ENCODE measurements around the gene GAMT. TPM values are rescaled to one million over a fixed set of nuclear protein-coding genes. Genes with fewer than 3 reads are reported as not detected.

GAMT gene
- total and polyA plus RNA-seq, 2 of the 13 experiments (the other 11 are each of a cell fraction or from before 2014, with no cell fraction given), result 115 to 124 TPM

- Histone ChIP-seq H3K9ac (ENCODE audit: insufficient read depth, low read depth, low read length) (no peak overlapping the region), H4K20me1 (ENCODE audit: insufficient read depth, low read length) (no peaks in the 10 kb centered on the region), H2AFZ (ENCODE audit: low read length) (no peak overlapping the region), H3K79me2 (ENCODE audit: insufficient read depth, low read length) (no peaks in the 10 kb centered on the region), H3K4me3 (replicated peaks in 1 of 3; ENCODE audit: insufficient read depth in 1 of 3, low read depth in 2 of 3, low read length in 3 of 3) (no peak overlapping the region), H3K9me3 (ENCODE audit: low read length) (no peaks in the 10 kb centered on the region), H3K27ac (ENCODE audit: extremely low read length, insufficient read depth, low read length) (no peak overlapping the region), H3K4me2 (ENCODE audit: low read depth, low read length) (no peak overlapping the region), H3K4me1 (ENCODE audit: insufficient read depth, low read length) (peaks cover 40% of the 10 kb centered on the region), H3K36me3 (replicated peaks in 1 of 2; ENCODE audit: control insufficient read depth in 1 of 2, insufficient read depth in 2 of 2, low read length in 2 of 2) (peaks cover 2 to 10% of the 10 kb centered on the region in 2 experiments; a peak in 2 of 5 replicates), H3K27me3 (ENCODE audit: control insufficient read depth in 1 of 2, insufficient read depth in 2 of 2, low read length in 2 of 2) (no peaks in the 10 kb centered on the region)
- BruUV-seq (replicated peaks), result no TSS peak
- DNase-seq (ENCODE audit: low spot score) (no peak), FAIRE-seq (no peak), ATAC-seq (0 out of 3 replicates have a peak, but pooled peaks have one; percentile 1)
- ChIA-PET POLR2A (interaction anchor here (0.7 kb wide), 1 partner anchor 119 kb away, joined by 5 read pairs; no protein-coding TSS in a partner anchor), CTCF (ENCODE audit: low intra/inter-chr PET ratio, low total read pairs) (no interaction called here)
- in situ Hi-C loops (cut with HindIII; ENCODE audit: extremely low pct_ligation_motif_present, low pct_unique_long_range_greater_than_20kb) (no loop called here), intact Hi-C loops (cut with micrococcal nuclease; ENCODE audit: unreplicated experiment) (no loop called here)
- WGBS (ENCODE audit: low lambda C conversion rate), result 69% methylated on average over 16 of the region's 25 CpGs
- TF ChIP-seq HNRNPLL (IDR thresholded peaks at IDR 0.05; ENCODE audit: low read depth, low read length, poor library complexity, severe bottlenecking) (no peak), KDM5A (IDR thresholded peaks at IDR 0.05; ENCODE audit: borderline replicate concordance, low read length) (no peak), GTF3A (CRISPR knock-in tag; conservative IDR thresholded peaks at IDR 0.05) (no peak), CBFB (CRISPR knock-in tag; IDR thresholded peaks at IDR 0.05) (no peak), POLR2A (IDR thresholded peaks at IDR 0.05; ENCODE audit: insufficient read depth in 1 of 2, low read depth in 2 of 2, low read length in 2 of 2) (peak in 1 of 2 experiments; percentile 35; a peak in 1 of 4 replicates), RAD21 (CRISPR knock-in tag; IDR thresholded peaks at IDR 0.05) (no peak), ZSCAN31 (CRISPR knock-in tag; IDR thresholded peaks at IDR 0.05; ENCODE audit: low read depth) (no peak), CC2D1A (CRISPR knock-in tag; IDR thresholded peaks at IDR 0.05) (no peak), CENPBD1 (CRISPR knock-in tag; IDR thresholded peaks at IDR 0.05; ENCODE audit: borderline replicate concordance, low read depth) (no peak), DMAP1 (CRISPR knock-in tag; IDR thresholded peaks at IDR 0.05) (no peak), SRY (CRISPR knock-in tag; IDR thresholded peaks at IDR 0.05) (no peak), ZEB1 (IDR thresholded peaks at IDR 0.05; ENCODE audit: insufficient replicate concordance, low read depth) (no peak), ZFP37 (CRISPR knock-in tag; IDR thresholded peaks at IDR 0.05; ENCODE audit: borderline replicate concordance) (no peak), SMC3 (IDR thresholded peaks at IDR 0.05; ENCODE audit: low read length) (no peak), ZC3H13 (CRISPR knock-in tag; IDR thresholded peaks at IDR 0.05) (no peak; the same call in 1 of the 2 replicates), SMAD1 (CRISPR knock-in tag; IDR thresholded peaks at IDR 0.05; ENCODE audit: borderline replicate concordance, low read depth) (no peak)
- TF ChIP-seq, protein P1, sequence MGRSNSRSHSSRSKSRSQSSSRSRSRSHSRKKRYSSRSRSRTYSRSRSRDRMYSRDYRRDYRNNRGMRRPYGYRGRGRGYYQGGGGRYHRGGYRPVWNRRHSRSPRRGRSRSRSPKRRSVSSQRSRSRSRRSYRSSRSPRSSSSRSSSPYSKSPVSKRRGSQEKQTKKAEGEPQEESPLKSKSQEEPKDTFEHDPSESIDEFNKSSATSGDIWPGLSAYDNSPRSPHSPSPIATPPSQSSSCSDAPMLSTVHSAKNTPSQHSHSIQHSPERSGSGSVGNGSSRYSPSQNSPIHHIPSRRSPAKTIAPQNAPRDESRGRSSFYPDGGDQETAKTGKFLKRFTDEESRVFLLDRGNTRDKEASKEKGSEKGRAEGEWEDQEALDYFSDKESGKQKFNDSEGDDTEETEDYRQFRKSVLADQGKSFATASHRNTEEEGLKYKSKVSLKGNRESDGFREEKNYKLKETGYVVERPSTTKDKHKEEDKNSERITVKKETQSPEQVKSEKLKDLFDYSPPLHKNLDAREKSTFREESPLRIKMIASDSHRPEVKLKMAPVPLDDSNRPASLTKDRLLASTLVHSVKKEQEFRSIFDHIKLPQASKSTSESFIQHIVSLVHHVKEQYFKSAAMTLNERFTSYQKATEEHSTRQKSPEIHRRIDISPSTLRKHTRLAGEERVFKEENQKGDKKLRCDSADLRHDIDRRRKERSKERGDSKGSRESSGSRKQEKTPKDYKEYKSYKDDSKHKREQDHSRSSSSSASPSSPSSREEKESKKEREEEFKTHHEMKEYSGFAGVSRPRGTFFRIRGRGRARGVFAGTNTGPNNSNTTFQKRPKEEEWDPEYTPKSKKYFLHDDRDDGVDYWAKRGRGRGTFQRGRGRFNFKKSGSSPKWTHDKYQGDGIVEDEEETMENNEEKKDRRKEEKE (IDR thresholded peaks at IDR 0.05), result no peak
- TF ChIP-seq, protein P2, sequence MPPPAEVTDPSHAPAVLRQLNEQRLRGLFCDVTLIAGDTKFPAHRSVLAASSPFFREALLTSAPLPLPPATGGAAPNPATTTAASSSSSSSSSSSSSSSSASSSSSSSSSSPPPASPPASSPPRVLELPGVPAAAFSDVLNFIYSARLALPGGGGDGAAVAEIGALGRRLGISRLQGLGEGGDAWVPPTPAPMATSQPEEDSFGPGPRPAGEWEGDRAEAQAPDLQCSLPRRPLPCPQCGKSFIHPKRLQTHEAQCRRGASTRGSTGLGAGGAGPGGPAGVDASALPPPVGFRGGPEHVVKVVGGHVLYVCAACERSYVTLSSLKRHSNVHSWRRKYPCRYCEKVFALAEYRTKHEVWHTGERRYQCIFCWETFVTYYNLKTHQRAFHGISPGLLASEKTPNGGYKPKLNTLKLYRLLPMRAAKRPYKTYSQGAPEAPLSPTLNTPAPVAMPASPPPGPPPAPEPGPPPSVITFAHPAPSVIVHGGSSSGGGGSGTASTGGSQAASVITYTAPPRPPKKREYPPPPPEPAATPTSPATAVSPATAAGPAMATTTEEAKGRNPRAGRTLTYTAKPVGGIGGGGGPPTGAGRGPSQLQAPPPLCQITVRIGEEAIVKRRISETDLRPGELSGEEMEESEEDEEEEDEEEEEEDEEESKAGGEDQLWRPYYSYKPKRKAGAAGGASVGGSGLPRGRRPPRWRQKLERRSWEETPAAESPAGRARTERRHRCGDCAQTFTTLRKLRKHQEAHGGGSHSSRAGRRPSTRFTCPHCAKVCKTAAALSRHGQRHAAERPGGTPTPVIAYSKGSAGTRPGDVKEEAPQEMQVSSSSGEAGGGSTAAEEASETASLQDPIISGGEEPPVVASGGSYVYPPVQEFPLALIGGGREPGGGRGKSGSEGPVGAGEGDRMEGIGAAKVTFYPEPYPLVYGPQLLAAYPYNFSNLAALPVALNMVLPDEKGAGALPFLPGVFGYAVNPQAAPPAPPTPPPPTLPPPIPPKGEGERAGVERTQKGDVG (CRISPR knock-in tag; IDR thresholded peaks at IDR 0.05; ENCODE audit: borderline replicate concordance), result no peak
Observed at GRCh38 chr19:1396019-1396767, 5.1 kb downstream of the GAMT start.

Measured in HepG2 (cell line).